ENCODE measurements around the gene NR5A1.

DNA sequence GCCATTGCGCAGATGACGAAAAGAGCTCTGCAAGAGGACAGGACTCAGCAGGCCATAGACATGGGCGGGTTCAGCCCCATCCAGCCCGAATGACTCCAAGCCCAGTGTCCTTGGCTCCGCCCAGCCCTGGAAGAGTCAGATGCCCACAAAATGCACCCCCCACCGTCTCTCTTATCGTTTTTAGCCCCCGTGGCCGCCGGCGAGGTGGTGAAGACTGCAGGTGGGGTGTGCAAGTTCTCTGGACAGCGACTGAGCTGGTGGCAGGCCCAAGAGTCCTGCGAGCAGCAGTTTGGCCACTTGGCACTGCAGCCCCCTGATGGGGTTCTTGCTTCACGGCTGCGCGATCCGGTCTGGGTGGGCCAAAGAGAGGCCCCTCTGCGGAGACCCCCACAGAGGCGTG is 54.9 kb downstream of the NR5A1 start:
- TF ChIP-seq, protein P1, sequence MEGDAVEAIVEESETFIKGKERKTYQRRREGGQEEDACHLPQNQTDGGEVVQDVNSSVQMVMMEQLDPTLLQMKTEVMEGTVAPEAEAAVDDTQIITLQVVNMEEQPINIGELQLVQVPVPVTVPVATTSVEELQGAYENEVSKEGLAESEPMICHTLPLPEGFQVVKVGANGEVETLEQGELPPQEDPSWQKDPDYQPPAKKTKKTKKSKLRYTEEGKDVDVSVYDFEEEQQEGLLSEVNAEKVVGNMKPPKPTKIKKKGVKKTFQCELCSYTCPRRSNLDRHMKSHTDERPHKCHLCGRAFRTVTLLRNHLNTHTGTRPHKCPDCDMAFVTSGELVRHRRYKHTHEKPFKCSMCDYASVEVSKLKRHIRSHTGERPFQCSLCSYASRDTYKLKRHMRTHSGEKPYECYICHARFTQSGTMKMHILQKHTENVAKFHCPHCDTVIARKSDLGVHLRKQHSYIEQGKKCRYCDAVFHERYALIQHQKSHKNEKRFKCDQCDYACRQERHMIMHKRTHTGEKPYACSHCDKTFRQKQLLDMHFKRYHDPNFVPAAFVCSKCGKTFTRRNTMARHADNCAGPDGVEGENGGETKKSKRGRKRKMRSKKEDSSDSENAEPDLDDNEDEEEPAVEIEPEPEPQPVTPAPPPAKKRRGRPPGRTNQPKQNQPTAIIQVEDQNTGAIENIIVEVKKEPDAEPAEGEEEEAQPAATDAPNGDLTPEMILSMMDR (IDR thresholded peaks at IDR 0.05) = no peak
- TF ChIP-seq POLR2A (IDR thresholded peaks at IDR 0.05) = no peak
